ENCODE measurements around the gene SGTB. TPM values are rescaled to one million over a fixed set of nuclear protein-coding genes. Genes with fewer than 3 reads are reported as not detected.
"Not testable (repeated sequence)": the region's sequence is repeated elsewhere in the genome, so short reads cannot be mapped to it uniquely, and the experiment has no call there.

SGTB gene
- total RNA-seq, 1 donor from 2014 or later, result 31.7 TPM

DNA sequence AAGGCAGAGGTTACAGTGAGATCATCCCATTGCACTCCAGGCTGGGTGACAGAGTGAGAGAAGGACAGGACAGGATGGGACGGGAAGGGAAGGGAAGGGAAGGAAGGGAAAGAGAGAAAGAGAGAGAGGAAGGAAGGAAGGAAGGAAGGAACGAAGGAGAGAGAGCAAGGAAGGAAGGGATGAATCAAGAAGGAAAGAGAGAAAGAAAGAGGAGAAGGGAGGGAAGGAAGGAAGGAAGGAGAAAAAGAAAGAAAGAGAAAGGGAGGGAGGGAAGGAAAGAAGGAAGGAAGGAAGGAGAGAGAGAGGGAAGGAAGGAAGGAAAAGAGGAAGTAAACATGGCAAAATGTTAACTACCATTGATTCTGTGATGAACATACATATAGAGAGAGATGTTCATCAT is 28.8 kb downstream of the SGTB start:
- TF ChIP-seq EZH2 (IDR thresholded peaks at IDR 0.05; ENCODE audit: insufficient read depth, low read length), result no peak
- TF ChIP-seq, protein P1, sequence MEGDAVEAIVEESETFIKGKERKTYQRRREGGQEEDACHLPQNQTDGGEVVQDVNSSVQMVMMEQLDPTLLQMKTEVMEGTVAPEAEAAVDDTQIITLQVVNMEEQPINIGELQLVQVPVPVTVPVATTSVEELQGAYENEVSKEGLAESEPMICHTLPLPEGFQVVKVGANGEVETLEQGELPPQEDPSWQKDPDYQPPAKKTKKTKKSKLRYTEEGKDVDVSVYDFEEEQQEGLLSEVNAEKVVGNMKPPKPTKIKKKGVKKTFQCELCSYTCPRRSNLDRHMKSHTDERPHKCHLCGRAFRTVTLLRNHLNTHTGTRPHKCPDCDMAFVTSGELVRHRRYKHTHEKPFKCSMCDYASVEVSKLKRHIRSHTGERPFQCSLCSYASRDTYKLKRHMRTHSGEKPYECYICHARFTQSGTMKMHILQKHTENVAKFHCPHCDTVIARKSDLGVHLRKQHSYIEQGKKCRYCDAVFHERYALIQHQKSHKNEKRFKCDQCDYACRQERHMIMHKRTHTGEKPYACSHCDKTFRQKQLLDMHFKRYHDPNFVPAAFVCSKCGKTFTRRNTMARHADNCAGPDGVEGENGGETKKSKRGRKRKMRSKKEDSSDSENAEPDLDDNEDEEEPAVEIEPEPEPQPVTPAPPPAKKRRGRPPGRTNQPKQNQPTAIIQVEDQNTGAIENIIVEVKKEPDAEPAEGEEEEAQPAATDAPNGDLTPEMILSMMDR (IDR thresholded peaks at IDR 0.05; ENCODE audit: insufficient read depth, low read depth, low read length), result no peak
- H3K4me3 ChIP-seq (ENCODE audit: insufficient read depth, low read depth, low read length), result no peak overlapping the region
- Mint-ChIP-seq H3K4me3 (ENCODE audit: unreplicated experiment) (no peak overlapping the region), H3K27ac (ENCODE audit: unreplicated experiment) (no peak overlapping the region), H3K27me3 (ENCODE audit: low read depth, unreplicated experiment) (no peaks in the 10 kb centered on the region), H3K9me3 (ENCODE audit: unreplicated experiment) (no peaks in the 10 kb centered on the region), H3K4me1 (ENCODE audit: low read depth, unreplicated experiment) (no peaks in the 10 kb centered on the region), H3K36me3 (ENCODE audit: low read depth, unreplicated experiment) (peaks cover 2% of the 10 kb centered on the region)
- H3K9ac ChIP-seq (ENCODE audit: low read length), result no peak overlapping the region
- no peaks in the 10 kb centered on the region for H3K79me2 ChIP-seq (ENCODE audit: insufficient read depth, low read length)
- no peak overlapping the region for H3K4me2 ChIP-seq (ENCODE audit: low read length)
- H4K20me1 ChIP-seq (ENCODE audit: insufficient read depth, low read length), result peaks cover 2% of the 10 kb centered on the region
- H3K36me3 ChIP-seq (ENCODE audit: insufficient read depth, low read length), result no peaks in the 10 kb centered on the region
- no peaks in the 10 kb centered on the region for H3K4me1 ChIP-seq (ENCODE audit: insufficient read depth, low read length)
- no peaks in the 10 kb centered on the region for H3K27me3 ChIP-seq (ENCODE audit: insufficient read depth, low read length)
- H3K9me3 ChIP-seq (ENCODE audit: insufficient read depth, low read depth, low read length), result no peaks in the 10 kb centered on the region
- no peak overlapping the region for H3K27ac ChIP-seq (ENCODE audit: low read depth, low read length)
- FAIRE-seq (no peak), DNase-seq (ENCODE audit: low read depth) (no peak)
- no peak overlapping the region for H2AFZ ChIP-seq (ENCODE audit: low read depth, low read length)

DNA sequence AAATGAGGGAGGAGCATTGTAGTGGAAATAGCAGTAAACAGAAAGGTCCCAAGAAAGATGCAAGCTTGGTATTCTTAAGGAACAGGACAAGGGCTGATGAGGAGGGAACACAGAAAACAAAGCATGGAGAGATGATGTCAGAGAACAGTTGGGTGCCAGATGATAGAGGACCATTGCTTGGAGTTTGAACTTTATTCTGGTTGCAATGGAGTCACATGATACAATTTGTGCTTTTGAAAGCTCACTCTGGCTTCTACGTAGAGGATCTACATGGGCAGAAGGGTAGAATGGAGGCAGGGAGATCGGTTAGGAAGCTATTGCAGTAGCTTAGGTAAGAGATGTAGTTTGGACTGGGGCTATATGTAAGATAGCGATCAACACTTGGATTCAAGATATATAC is 39.8 kb downstream of the SGTB start:
- Histone ChIP-seq H3K79me2 (ENCODE audit: insufficient read depth, low read length) (no peaks in the 10 kb centered on the region), H3K4me1 (ENCODE audit: insufficient read depth, low read length) (no peaks in the 10 kb centered on the region), H4K20me1 (ENCODE audit: insufficient read depth, low read length) (no peaks in the 10 kb centered on the region), H2AFZ (ENCODE audit: low read depth, low read length) (no peak overlapping the region), H3K36me3 (ENCODE audit: insufficient read depth, low read length) (peaks cover 8% of the 10 kb centered on the region), H3K4me2 (ENCODE audit: low read length) (no peak overlapping the region), H3K9ac (ENCODE audit: low read length) (no peak overlapping the region), H3K27ac (ENCODE audit: low read depth, low read length) (no peak overlapping the region), H3K9me3 (ENCODE audit: insufficient read depth, low read depth, low read length) (no peaks in the 10 kb centered on the region), H3K4me3 (ENCODE audit: insufficient read depth, low read depth, low read length) (no peak overlapping the region), H3K27me3 (ENCODE audit: insufficient read depth, low read length) (no peaks in the 10 kb centered on the region)
- Mint-ChIP-seq H3K9me3 (ENCODE audit: unreplicated experiment) (no peaks in the 10 kb centered on the region), H3K4me3 (ENCODE audit: unreplicated experiment) (no peak overlapping the region), H3K27ac (ENCODE audit: unreplicated experiment) (no peak overlapping the region), H3K27me3 (ENCODE audit: low read depth, unreplicated experiment) (no peaks in the 10 kb centered on the region), H3K4me1 (ENCODE audit: low read depth, unreplicated experiment) (no peaks in the 10 kb centered on the region), H3K36me3 (ENCODE audit: low read depth, unreplicated experiment) (peaks cover 20% of the 10 kb centered on the region)
- DNase-seq (ENCODE audit: low read depth), result no peak
- TF ChIP-seq, protein P1 (IDR thresholded peaks at IDR 0.05; ENCODE audit: insufficient read depth, low read depth, low read length), result no peak
- FAIRE-seq, result no peak

DNA sequence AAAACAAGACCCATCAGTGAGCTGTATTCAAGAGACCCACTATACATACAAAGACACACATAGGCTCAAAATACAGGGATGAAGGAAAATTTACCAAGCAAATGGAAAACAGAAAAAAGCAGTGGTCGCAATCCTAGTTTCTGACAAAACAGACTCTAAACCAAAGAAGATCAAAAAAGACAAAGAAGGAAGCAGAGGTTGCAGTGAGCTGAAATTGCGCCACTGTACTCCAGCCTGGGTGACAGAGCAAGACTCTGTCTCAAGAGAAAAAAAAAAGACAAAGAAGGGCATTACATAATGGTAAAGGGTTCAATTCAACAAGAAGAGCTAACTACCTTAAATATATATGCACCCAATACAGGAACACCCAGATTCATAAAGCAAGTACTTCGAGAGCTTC is 45.9 kb downstream of the SGTB start:
- not testable (repeated sequence) for H3K27me3 ChIP-seq (ENCODE audit: insufficient read depth, low read length); H3K4me1 ChIP-seq (ENCODE audit: insufficient read depth, low read length); H4K20me1 ChIP-seq (ENCODE audit: insufficient read depth, low read length); H3K36me3 ChIP-seq (ENCODE audit: insufficient read depth, low read length); H3K9me3 ChIP-seq (ENCODE audit: insufficient read depth, low read depth, low read length); DNase-seq (ENCODE audit: low read depth); H3K79me2 ChIP-seq (ENCODE audit: insufficient read depth, low read length); H3K9ac ChIP-seq (ENCODE audit: low read length); H3K4me3 ChIP-seq (ENCODE audit: insufficient read depth, low read depth, low read length); H3K27me3 Mint-ChIP-seq (ENCODE audit: low read depth, unreplicated experiment); H3K4me2 ChIP-seq (ENCODE audit: low read length); H3K27ac ChIP-seq (ENCODE audit: low read depth, low read length); H2AFZ ChIP-seq (ENCODE audit: low read depth, low read length); H3K9me3 Mint-ChIP-seq (ENCODE audit: unreplicated experiment); H3K27ac Mint-ChIP-seq (ENCODE audit: unreplicated experiment); H3K4me1 Mint-ChIP-seq (ENCODE audit: low read depth, unreplicated experiment); H3K4me3 Mint-ChIP-seq (ENCODE audit: unreplicated experiment); FAIRE-seq
- peaks cover 24% of the 10 kb centered on the region for H3K36me3 Mint-ChIP-seq (ENCODE audit: low read depth, unreplicated experiment)

Data from astrocyte (in vitro differentiated cells and primary cell).